ENCODE results near the gene GFRA1.

DNA sequence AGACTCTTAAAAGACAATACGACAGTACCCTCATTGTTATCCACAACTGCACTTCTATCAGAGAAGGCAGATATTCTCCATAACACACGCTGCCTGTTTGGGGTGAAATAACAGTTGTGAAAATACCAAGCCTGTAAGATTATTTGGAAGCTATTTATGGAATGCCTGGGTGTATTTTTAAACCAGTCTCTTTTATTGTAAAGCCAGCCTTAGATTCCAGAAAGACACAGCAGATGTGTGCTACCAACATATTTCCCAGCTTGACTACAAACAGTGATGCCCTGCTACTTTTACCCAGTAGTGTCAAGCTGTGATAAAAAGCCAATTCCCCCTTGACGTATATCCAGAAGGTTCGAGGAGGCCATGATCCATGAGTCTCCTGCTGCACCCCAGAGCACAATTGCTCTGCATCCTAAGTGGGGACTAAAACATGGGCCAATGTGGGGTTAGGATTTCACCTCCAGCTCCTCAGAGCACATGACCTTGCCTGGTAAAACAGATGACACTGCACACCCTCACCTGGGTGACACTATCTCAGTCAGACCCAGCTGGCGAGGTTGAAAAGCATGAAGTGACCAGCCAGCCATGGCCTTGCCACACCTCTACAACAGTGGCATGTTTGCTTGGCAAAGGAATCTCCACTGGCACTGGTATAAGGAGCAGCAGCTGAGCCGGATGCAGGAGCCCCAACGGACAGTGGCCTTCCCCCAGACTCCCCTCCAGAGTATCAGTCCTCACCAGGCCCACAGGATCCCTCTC is 62.2 kb downstream of the GFRA1 start:
- no peak for TF ChIP-seq POLR2A (IDR thresholded peaks at IDR 0.05)
- TF ChIP-seq, protein P1, sequence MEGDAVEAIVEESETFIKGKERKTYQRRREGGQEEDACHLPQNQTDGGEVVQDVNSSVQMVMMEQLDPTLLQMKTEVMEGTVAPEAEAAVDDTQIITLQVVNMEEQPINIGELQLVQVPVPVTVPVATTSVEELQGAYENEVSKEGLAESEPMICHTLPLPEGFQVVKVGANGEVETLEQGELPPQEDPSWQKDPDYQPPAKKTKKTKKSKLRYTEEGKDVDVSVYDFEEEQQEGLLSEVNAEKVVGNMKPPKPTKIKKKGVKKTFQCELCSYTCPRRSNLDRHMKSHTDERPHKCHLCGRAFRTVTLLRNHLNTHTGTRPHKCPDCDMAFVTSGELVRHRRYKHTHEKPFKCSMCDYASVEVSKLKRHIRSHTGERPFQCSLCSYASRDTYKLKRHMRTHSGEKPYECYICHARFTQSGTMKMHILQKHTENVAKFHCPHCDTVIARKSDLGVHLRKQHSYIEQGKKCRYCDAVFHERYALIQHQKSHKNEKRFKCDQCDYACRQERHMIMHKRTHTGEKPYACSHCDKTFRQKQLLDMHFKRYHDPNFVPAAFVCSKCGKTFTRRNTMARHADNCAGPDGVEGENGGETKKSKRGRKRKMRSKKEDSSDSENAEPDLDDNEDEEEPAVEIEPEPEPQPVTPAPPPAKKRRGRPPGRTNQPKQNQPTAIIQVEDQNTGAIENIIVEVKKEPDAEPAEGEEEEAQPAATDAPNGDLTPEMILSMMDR (IDR thresholded peaks at IDR 0.05), result no peak
